Tongue (tissue), 2 donors: Measurements from ENCODE around the gene STAC2. TPM values are rescaled to one million over a fixed set of nuclear protein-coding genes. Genes with fewer than 3 reads are reported as not detected.
A peak's percentile ranks its signal among the peaks of the same experiment; 100 is the strongest.
"Not testable (repeated sequence)": the region's sequence is repeated elsewhere in the genome, so short reads cannot be mapped to it uniquely, and the experiment has no call there.

Source experiments
- DNase-seq: peaks from one replicate; pipeline ENCODE4 v3.0.0-alpha.2; 2015
- total RNA-seq: library from RNA; depleted of rRNA; stranded (reverse); fragments of >200 nt; gene quantifications from one replicate; pipeline ENCODE4 v1.2.3, GENCODE V29; 2014

The STAC2 gene
- total RNA-seq, 1 donor from 2014 or later = 0.41 TPM

GRCh38 chr17:39186481-39187002, 39.2 kb downstream of the STAC2 start:
- DNase-seq = no peak

- DNase-seq = no peak
These were observed 42.0 kb downstream of the STAC2 start for GRCh38 chr17:39183720-39184119.

DNA sequence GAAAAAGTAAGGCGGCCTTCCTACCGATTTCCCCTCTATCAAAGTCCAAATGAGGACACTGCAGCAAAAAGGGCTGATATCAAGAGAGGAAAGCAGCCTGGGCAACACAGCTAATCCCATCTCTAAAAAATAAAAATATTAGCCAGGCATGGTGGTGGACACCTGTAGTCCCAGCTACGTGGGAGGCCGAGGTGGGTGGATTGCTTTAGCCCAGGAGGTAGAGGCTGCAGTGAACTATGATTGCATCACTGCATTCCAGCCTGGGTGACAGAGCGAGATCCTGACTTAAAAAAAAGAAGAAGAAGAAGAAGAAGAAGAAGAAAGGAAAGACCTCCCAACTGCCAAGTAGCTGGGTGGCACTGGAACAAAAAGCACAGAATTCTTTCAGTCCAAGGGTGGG, 42.7 kb downstream of the STAC2 start:
- no peak for DNase-seq

GRCh38 chr17:39181303-39181702, 44.4 kb downstream of the STAC2 start:
- DNase-seq = no peak

DNA sequence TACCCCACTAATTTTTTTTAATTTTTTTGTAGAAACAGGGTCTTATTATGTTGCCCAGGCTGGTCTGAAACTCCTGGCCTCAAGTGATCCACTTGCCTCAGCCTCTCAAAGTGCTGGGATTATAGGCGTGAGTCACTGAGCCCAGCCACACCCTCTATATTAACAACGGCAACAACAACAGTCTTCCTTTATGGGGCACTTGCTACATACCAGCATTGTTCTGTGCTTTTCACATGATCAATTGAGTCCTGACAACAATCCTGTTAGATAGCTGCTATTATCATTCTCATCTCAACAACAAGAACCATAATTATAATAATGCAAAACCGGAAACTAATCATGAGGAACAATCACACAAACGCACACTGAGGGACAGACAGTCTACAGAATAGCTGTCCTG, 47.2 kb downstream of the STAC2 start:
- no peak for DNase-seq

DNA sequence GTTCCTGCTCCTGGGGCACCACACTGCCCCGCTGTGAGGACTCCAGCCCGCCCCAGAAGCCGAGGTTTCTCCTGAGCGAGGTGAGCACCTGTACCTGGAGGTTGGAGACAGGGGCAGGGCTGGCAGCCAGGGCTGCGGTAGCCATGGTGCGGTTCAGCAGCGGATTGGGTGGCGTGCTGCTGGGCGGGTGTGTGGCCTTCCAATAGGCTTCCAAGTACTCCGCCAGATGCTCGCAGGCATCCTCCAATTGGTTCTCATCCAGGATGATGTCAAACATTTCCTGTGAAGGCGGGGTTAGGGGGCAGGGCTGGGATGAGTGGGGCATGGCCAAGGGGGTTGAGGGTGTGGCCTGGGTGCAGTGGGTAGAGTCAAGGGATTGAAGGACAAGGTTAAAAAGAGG, 48.5 kb downstream of the STAC2 start:
- DNase-seq = peak; percentile 55

GRCh38 chr17:39175695-39176093, 50.1 kb downstream of the STAC2 start:
- no peak for DNase-seq

DNA sequence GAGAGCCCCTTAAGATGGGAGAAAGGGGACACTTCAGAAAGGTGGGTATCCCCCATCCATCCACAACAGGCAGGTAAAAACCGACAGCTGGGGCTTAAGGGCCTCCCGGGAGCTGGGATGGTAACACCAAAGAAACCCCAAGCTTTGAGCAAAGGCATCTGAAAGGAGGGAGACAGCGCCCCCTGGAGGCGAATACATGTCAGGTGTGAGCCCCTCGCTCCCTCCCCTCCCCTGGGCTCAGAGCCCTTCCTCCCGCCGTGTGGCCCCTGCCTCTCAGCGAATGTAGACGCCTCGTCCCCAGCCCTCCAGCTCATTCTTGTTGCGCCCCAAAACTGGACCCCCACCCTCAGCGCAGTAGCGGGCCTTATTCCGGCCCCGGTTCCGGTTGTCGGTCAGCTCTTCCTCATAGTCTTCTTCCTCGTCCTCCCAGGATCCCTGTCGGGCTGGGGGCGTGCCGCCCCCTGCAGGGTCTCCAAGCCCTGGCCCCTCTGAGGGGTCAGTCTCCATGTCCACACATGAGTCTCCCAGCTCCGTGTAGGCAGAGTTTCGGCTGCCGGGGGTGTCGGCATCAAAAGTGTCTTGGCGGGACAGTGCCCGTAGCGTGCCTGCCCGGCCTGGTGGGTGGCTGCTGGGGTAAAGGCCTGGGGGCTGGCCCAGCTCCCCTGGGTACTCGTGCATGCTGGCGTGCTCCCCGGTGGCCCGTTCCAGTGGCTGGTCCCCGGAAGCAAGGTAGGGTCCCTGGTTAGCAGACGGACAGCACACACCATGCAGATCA, 50.6 kb downstream of the STAC2 start:
- DNase-seq = peak; percentile 88

DNA sequence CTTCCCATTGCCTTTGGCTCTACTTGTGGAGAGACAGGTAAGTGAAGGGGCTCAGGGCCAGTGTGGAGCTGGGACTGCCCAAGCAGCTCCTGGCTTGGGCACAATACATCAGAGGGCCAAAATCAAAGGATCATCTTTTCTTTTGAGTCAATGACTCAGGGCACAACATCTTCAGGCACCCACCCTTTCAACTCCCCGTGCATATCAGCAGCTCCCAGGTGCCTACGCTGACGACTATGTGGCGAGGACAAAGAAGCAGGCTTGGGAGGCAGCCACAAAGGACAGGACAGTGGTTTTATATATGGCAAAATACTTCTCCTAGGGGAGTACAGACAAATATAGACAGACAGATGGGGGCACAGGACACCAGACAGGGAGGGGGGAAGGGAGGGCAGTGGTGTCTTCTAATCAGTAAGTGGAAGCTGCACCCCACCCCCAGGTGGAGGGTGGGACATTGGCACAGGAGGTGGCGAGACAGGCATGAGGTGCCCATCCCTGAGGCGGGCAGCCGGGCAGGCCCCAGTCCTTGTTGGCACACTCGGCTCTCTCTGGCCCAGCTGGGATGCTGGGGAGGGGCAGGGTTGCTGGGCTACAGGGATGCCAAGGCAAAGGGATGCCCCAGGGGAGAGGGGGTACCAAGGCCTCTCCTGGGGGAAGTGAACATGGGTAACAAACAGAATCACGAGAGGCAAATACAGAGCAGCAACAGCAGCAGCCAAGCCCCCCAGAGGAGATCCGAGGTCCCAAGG, 52.0 kb downstream of the STAC2 start:
- no peak for DNase-seq

GRCh38 chr17:39173080-39173479, 52.7 kb downstream of the STAC2 start:
- DNase-seq = no peak

DNA sequence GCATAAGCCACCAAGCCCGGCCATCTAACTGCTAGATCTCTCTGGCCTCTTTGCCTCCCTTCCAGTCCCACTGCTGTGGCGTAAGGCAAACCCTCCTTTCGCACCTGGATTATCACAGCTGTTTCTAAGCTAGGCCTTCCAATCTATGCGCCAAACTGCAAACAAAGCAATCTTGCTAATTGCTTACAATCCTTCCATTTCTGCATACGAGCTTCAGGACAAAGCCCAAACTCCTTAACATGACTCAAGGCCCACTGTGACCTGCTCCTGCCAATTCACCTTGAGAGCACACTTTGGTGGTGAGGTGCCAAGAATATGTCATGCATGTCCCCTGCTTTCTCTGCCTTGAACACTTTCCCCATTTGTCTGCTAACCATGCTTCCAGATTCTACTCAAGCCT, 53.8 kb downstream of the STAC2 start:
- no peak for DNase-seq

DNA sequence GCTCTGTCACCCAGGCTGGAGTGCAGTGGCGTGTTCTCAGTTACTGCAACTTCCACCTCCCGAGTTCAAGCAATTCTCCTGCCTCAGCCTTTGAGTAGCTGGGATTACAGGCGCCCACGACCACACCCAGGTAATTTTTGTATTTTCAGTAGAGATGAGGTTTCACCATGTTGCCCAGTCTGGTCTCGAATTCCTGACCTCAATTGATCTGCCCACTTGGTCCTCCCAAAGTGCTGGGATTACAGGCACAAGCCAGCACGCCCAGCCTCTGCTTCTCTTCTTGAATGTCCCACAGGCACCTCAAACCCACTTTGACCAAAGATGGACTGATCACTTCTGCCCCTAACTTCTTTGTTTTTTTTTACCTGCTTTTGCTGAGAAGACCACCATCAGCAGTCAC, 55.2 kb downstream of the STAC2 start:
- DNase-seq = no peak

GRCh38 chr17:39170109-39170508, 55.6 kb downstream of the STAC2 start:
- DNase-seq = no peak

GRCh38 chr17:39169518-39169917, 56.2 kb downstream of the STAC2 start:
- no peak for DNase-seq

- no peak for DNase-seq
These were observed 56.6 kb downstream of the STAC2 start for GRCh38 chr17:39169101-39169500.

- not testable (repeated sequence) for DNase-seq
These were observed 57.2 kb downstream of the STAC2 start for GRCh38 chr17:39168503-39168902.

GRCh38 chr17:39167476-39167875, 58.3 kb downstream of the STAC2 start:
- no peak for DNase-seq

- no peak for DNase-seq
These were observed 59.1 kb downstream of the STAC2 start for GRCh38 chr17:39166437-39167335.

DNA sequence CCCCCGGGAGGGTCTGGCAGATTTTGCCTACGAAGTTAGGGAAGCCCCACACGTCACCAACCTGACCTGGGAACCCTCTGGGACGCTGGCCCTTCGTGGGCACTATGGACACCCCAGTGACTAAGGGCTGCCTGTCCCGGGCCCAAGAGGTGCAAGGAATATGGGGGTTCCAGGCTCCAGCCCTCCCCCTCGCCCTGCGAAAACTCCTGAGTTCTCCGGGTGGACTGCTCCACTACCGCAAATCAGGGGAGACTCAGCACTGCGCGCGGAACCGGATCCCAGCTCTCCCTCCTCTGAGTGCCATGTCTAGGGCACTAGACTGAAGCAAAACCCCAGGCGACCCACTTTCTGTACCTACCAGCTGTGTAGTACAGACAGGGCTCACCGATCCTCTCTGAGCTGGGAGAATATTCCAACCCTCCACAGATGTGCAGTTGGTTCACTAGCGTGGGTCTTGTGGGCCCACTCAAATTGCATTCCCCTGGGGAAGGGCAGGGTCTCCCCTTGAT, 59.9 kb downstream of the STAC2 start, which contains the start of gene ARL5C:
ARL5C (minus strand) TSS at position 321 of the 509 bp plus-strand sequence. CDS start 401 bp downstream, outside the sequence.
- DNase-seq = no peak

DNA sequence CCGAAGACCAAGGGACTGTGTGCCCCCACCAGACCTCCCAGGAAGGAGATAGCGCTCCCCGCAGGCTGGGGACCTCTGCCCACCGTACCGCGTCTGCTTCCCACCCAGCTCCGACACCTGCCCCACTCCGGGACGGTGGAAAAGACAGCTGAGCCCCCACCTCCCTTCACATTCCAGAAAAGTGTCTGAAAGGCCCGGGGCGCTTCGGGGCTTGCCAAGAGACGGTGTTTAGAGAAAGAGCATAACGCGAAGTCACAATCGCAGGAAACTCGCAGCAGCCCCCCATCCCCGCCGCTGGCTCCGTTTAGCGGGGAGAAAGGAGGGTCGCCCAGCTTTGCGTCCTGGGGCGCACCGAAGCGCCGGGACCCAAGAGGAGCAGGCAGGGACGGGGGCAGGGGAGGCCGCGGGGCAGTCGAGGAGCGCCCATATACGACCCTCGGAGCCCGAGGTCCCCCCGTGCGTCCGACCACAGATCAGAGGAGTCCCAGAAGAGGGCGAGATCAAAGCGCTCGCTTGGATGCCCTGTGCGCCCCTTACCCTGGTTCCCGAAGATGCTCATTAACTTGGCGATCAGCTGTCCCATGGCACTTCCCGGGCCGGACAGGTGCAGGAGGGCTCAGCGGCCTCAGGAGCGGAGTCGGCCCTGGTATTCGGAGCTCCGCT, 60.4 kb downstream of the STAC2 start:
- DNase-seq = no peak

DNA sequence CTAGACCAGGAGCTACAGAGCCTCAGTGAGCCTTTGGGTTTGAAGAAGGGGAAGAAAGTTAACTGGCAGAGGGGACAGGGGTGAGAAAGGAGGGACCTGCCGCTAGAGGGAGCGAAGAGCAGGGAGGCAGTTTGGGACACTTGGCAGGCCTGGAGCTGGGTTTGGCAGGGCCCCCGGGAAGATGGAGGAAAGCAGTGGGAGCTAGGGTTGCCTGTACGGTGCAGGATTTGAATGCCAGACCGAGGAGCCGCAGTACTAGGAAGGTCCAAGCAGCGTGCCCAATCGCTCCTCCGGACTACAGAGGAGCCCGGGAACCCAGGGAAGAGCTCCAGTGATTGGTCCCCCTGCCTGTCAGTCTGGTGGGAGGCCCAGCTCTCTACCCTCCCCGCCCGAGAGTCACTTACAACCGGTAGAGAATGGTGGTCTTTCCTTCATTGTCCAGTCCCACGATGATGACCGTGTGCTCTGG, 61.0 kb downstream of the STAC2 start:
- peak; percentile 93 for DNase-seq
